ENCODE results near the gene KLF16.

Gene KLF16

GRCh38 chr19:1817553-1818179, 45.7 kb downstream of the KLF16 start:
- H3K4me3 ChIP-seq (ENCODE audit: low read length), result no peak overlapping the region
- no peak overlapping the region for H3K9ac ChIP-seq (ENCODE audit: low read length)
- H2AFZ ChIP-seq (ENCODE audit: low read length), result no peak overlapping the region
- H3K36me3 ChIP-seq (replicated peaks; ENCODE audit: insufficient read depth, low read length), result peaks cover 10% of the 10 kb centered on the region
- H3K27me3 ChIP-seq (replicated peaks; ENCODE audit: insufficient read depth, low read length), result no peaks in the 10 kb centered on the region
- TF ChIP-seq EZH2 (optimal IDR thresholded peaks at IDR 0.05; ENCODE audit: low read depth, low read length), result no peak
- TF ChIP-seq, protein P1, sequence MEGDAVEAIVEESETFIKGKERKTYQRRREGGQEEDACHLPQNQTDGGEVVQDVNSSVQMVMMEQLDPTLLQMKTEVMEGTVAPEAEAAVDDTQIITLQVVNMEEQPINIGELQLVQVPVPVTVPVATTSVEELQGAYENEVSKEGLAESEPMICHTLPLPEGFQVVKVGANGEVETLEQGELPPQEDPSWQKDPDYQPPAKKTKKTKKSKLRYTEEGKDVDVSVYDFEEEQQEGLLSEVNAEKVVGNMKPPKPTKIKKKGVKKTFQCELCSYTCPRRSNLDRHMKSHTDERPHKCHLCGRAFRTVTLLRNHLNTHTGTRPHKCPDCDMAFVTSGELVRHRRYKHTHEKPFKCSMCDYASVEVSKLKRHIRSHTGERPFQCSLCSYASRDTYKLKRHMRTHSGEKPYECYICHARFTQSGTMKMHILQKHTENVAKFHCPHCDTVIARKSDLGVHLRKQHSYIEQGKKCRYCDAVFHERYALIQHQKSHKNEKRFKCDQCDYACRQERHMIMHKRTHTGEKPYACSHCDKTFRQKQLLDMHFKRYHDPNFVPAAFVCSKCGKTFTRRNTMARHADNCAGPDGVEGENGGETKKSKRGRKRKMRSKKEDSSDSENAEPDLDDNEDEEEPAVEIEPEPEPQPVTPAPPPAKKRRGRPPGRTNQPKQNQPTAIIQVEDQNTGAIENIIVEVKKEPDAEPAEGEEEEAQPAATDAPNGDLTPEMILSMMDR (IDR thresholded peaks at IDR 0.05; ENCODE audit: low read length), result no peak
- TF ChIP-seq EZH2phosphoT487 (IDR thresholded peaks at IDR 0.05; ENCODE audit: low read length), result no peak
- no peak overlapping the region for H3K27ac ChIP-seq (ENCODE audit: low read length)
- peaks cover 7% of the 10 kb centered on the region for H3K4me1 ChIP-seq (ENCODE audit: low read length)
- H3K9me3 ChIP-seq (replicated peaks; ENCODE audit: insufficient read depth, low read length), result no peaks in the 10 kb centered on the region
- no peak for DNase-seq
- no peaks in the 10 kb centered on the region; the same call in 1 of the 2 replicates for H3F3A ChIP-seq (ENCODE audit: insufficient read depth, low read length)
- no peak overlapping the region for H3K4me2 ChIP-seq (ENCODE audit: low read depth, low read length)
- H3K9me2 ChIP-seq (replicated peaks; ENCODE audit: insufficient read depth, low read length), result no peaks in the 10 kb centered on the region
- no peaks in the 10 kb centered on the region for H4K20me1 ChIP-seq (ENCODE audit: insufficient read depth, low read length)
- H3K79me2 ChIP-seq (ENCODE audit: low read length), result peaks cover under 1% of the 10 kb centered on the region; the same call in 1 of the 2 replicates

GRCh38 chr19:1816530-1817298, 46.7 kb downstream of the KLF16 start:
- H4K20me1 ChIP-seq (ENCODE audit: insufficient read depth, low read length), result no peaks in the 10 kb centered on the region
- no peaks in the 10 kb centered on the region for H3K9me2 ChIP-seq (replicated peaks; ENCODE audit: insufficient read depth, low read length)
- no peak overlapping the region for H2AFZ ChIP-seq (ENCODE audit: low read length)
- no peak for DNase-seq
- H3K79me2 ChIP-seq (ENCODE audit: low read length), result no peaks in the 10 kb centered on the region
- no peak overlapping the region for H3K9ac ChIP-seq (ENCODE audit: low read length)
- H3K27ac ChIP-seq (ENCODE audit: low read length), result no peak overlapping the region
- H3K4me1 ChIP-seq (ENCODE audit: low read length), result peaks cover 7% of the 10 kb centered on the region
- H3K4me3 ChIP-seq (ENCODE audit: low read length), result no peak overlapping the region
- H3F3A ChIP-seq (ENCODE audit: insufficient read depth, low read length), result no peaks in the 10 kb centered on the region; the same call in 1 of the 2 replicates
- H3K9me3 ChIP-seq (replicated peaks; ENCODE audit: insufficient read depth, low read length), result no peaks in the 10 kb centered on the region
- H3K36me3 ChIP-seq (replicated peaks; ENCODE audit: insufficient read depth, low read length), result peaks cover 10% of the 10 kb centered on the region
- TF ChIP-seq EZH2 (optimal IDR thresholded peaks at IDR 0.05; ENCODE audit: low read depth, low read length), result no peak
- TF ChIP-seq, protein P1 (IDR thresholded peaks at IDR 0.05; ENCODE audit: low read length), result no peak
- TF ChIP-seq EZH2phosphoT487 (IDR thresholded peaks at IDR 0.05; ENCODE audit: low read length), result no peak
- H3K4me2 ChIP-seq (ENCODE audit: low read depth, low read length), result no peak overlapping the region
- H3K27me3 ChIP-seq (replicated peaks; ENCODE audit: insufficient read depth, low read length), result peaks cover 4% of the 10 kb centered on the region

DNA sequence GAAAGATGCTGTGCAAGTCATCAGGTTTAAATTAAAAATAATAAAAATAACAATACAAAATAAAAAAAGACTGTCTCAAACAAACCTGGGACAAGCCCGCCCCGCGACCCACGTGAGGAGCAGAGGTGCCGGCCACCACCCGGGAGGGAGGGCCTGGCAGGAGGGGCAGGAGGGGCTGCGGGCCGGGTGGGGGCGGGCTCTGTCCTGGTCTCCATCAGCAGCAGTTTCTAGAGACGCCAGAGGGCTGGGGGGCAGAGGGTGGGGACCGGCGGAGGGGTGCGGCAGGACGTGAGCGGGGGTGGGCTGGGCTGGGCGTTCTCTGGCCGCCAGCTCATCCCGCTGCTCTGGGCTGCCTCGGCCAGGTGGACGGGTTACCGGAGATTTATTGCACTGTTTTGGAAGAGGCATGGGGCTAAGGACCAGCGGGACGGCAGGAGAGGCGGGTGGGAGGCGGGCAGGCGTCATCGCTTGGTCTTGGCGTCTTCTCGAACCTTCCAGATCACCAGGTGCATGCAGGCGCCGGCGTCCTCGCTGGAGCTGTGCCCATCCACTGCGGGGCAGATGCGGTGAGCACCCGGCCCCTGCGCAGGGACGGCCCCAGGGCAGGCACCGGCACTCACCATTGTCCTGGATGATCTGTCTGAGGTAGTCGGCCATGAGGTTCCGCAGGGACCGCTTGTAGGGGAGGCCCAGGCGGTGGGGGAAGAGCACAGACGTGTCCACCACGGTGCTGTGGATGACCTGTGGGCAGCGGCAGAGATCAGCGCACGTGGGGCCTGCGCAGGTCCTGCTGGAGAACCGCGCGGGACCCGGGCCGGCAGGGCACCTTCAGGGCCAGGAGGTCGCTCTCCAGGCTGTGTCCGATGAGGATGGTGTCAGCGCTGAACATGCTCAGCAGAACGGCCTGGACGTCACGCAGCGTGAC, 47.5 kb downstream of the KLF16 start:
- Histone ChIP-seq H3K9me2 (replicated peaks; ENCODE audit: insufficient read depth, low read length) (no peaks in the 10 kb centered on the region), H3K4me1 (ENCODE audit: low read length) (peaks cover 7% of the 10 kb centered on the region), H3K27ac (ENCODE audit: low read length) (no peak overlapping the region), H3K4me2 (ENCODE audit: low read depth, low read length) (no peak overlapping the region), H3K4me3 (ENCODE audit: low read length) (no peak overlapping the region), H3K9me3 (replicated peaks; ENCODE audit: insufficient read depth, low read length) (no peaks in the 10 kb centered on the region), H3K79me2 (ENCODE audit: low read length) (no peaks in the 10 kb centered on the region), H3K36me3 (replicated peaks; ENCODE audit: insufficient read depth, low read length) (peaks cover 10% of the 10 kb centered on the region), H3F3A (ENCODE audit: insufficient read depth, low read length) (no peaks in the 10 kb centered on the region; the same call in 1 of the 2 replicates), H3K27me3 (replicated peaks; ENCODE audit: insufficient read depth, low read length) (peaks cover 12% of the 10 kb centered on the region), H2AFZ (ENCODE audit: low read length) (no peak overlapping the region), H4K20me1 (ENCODE audit: insufficient read depth, low read length) (no peaks in the 10 kb centered on the region), H3K9ac (ENCODE audit: low read length) (no peak overlapping the region)
- TF ChIP-seq EZH2 (optimal IDR thresholded peaks at IDR 0.05; ENCODE audit: low read depth, low read length) (no peak), EZH2phosphoT487 (IDR thresholded peaks at IDR 0.05; ENCODE audit: low read length) (no peak)
- TF ChIP-seq, protein P1 (IDR thresholded peaks at IDR 0.05; ENCODE audit: low read length), result no peak
- no peak for DNase-seq

All from MM.1S (cell line).